Thoracic aorta (tissue), 2 donors: ENCODE measurements around the gene ATP2C2. TPM values are rescaled to one million over a fixed set of nuclear protein-coding genes. Genes with fewer than 3 reads are reported as not detected.

Source experiments
- ATAC-seq: fragments of 150-250 bp; one replicate; pipeline ENCODE4 v1.8.0; 2017; ENCODE audit warnings: low read depth; ENCODE audit not compliant: insufficient number of reproducible peaks, low FRiP score
- DNase-seq: peaks from one replicate; pipeline ENCODE4 v3.0.0-alpha.2; 2020; ENCODE audit warnings: low spot score
- H3K27ac ChIP-seq, 2 donors: fragments of 200-600 bp; sonication (generic); 1 replicate in 1 of 2; 2 replicates in 1 of 2; pipeline ENCODE4 v1.5.1; 2016; ENCODE audit warnings: mild to moderate bottlenecking in 2 of 2, moderate library complexity in 2 of 2
- H3K27me3 ChIP-seq: fragments of 200-600 bp; sonication (generic); replicated peaks from 2 replicates; pipeline ENCODE4 v1.6.0; 2016; ENCODE audit warnings: mild to moderate bottlenecking; ENCODE audit not compliant: insufficient read depth
- H3K36me3 ChIP-seq: fragments of 200-600 bp; sonication (generic); one replicate; pipeline ENCODE4 v1.5.1; 2016
- H3K4me1 ChIP-seq, 2 donors: fragments of 200-600 bp; sonication (generic); 1 replicate in 1 of 2; 2 replicates in 1 of 2; pipeline versions ENCODE4 v1.5.1 to v1.6.0; 2016; ENCODE audit warnings: low read depth in 2 of 2, mild to moderate bottlenecking in 1 of 2; ENCODE audit not compliant: control insufficient read depth in 1 of 2
- H3K4me3 ChIP-seq: fragments of 200-600 bp; sonication (generic); 2 replicates; pipeline ENCODE4 v1.5.1; 2016; ENCODE audit warnings: mild to moderate bottlenecking
- H3K9me3 ChIP-seq: fragments of 200-600 bp; sonication (generic); 2 replicates; pipeline ENCODE4 v1.5.1; 2016
- CTCF ChIP-seq: fragments of 200-600 bp; sonication (generic); IDR thresholded peaks from one replicate; pipeline ENCODE4 v1.5.1; 2019; ENCODE audit warnings: antibody characterized with exemption
- total RNA-seq, 2 donors: library from RNA; depleted of rRNA; stranded (reverse); fragments of >200 nt; gene quantifications; one replicate each; pipeline versions ENCODE4 v1.1.0 to v1.2.3, GENCODE V29; 2016

Gene ATP2C2
- total RNA-seq, 2 donors from 2014 or later = 0.28 to 0.54 TPM

DNA sequence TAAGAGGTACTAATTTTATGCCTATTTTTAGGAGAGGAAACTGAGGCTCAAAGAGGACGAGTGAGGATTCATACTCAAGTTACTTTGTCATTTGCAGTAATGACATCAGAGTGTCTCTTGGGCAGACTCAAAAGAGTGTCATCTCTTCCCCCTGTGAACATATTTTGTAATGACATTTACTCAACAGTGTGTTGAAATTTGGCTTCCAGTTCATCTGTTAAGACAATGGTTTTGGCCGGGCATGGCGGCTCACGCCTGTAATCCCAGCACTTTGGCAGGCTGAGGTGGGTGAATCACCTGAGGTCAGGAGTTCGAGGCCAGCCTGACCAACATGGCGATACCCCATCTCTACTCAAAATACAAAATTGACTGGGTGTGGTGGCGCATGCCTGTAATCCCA is 44.7 kb upstream of the ATP2C2 start:
- no peak for DNase-seq
- no peak overlapping the region for H3K27ac ChIP-seq
- no peaks in the 10 kb centered on the region for H3K4me1 ChIP-seq
- ATAC-seq = no peak
- no peaks in the 10 kb centered on the region for H3K27me3 ChIP-seq
- no peaks in the 10 kb centered on the region for H3K9me3 ChIP-seq
- no peak for TF ChIP-seq CTCF
- H3K4me3 ChIP-seq = no peak overlapping the region
- H3K36me3 ChIP-seq = no peaks in the 10 kb centered on the region

GRCh38 chr16:84324434-84325262 is 43.7 kb upstream of the ATP2C2 start:
- H3K27me3 ChIP-seq = no peaks in the 10 kb centered on the region
- no peaks in the 10 kb centered on the region for H3K4me1 ChIP-seq

GRCh38 chr16:84326545-84326944 is 41.8 kb upstream of the ATP2C2 start:
- Histone ChIP-seq H3K27me3 (no peaks in the 10 kb centered on the region), H3K9me3 (no peaks in the 10 kb centered on the region), H3K4me3 (no peak overlapping the region), H3K36me3 (no peaks in the 10 kb centered on the region), H3K27ac (no peak overlapping the region), H3K4me1 (no peaks in the 10 kb centered on the region)
- TF ChIP-seq CTCF = no peak
- DNase-seq = no peak
- ATAC-seq = no peak

More at GRCh38 chr16:84324434-84325262, 43.7 kb upstream of the ATP2C2 start:
- no peak overlapping the region for H3K27ac ChIP-seq
- no peak for TF ChIP-seq CTCF
- DNase-seq (no peak), ATAC-seq (no peak)
- H3K9me3 ChIP-seq = no peaks in the 10 kb centered on the region
- no peak overlapping the region for H3K4me3 ChIP-seq
- no peaks in the 10 kb centered on the region for H3K36me3 ChIP-seq

DNA sequence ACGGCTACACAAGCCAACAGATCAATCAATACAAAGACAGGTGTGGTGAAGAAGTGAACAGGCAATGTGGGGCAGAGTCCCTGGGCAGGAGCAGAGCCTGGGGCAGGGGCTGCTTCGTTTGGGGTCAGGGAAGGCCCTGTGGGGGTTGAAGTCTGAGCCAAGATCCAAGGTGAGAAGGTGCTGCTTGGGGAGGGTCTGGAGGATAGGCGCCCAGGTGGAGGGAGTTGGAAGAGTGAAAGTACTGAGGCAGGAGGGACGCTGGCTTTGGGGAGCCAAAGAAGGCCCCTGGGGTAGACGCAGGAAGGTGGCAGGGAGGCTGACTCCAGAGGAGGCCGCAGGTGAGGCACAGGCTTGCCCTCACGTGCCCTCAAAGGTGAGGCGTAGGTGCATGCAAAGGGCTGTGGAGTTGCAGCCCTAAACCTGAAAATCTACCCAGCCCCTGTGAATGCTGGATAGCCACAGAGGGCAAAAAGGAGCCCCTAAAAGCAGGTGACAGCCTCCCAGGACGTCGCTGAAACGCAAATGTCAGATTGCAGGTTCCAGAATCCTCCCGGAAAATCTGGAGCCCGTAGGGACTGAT is 40.3 kb upstream of the ATP2C2 start:
- no peak for ATAC-seq
- H3K4me3 ChIP-seq = no peak overlapping the region
- H3K36me3 ChIP-seq = no peaks in the 10 kb centered on the region
- no peaks in the 10 kb centered on the region for H3K4me1 ChIP-seq
- DNase-seq = no peak
- TF ChIP-seq CTCF = no peak
- no peak overlapping the region for H3K27ac ChIP-seq
- H3K9me3 ChIP-seq = no peaks in the 10 kb centered on the region
- H3K27me3 ChIP-seq = no peaks in the 10 kb centered on the region

- no peak for DNase-seq
These were observed 39.3 kb upstream of the ATP2C2 start for GRCh38 chr16:84329016-84329415.

More at GRCh38 chr16:84329016-84329415, 39.3 kb upstream of the ATP2C2 start:
- Histone ChIP-seq H3K4me3 (no peak overlapping the region), H3K9me3 (no peaks in the 10 kb centered on the region), H3K27me3 (no peaks in the 10 kb centered on the region), H3K27ac (no peak overlapping the region), H3K36me3 (no peaks in the 10 kb centered on the region), H3K4me1 (no peaks in the 10 kb centered on the region)
- TF ChIP-seq CTCF = no peak
- no peak for ATAC-seq
